Activated CD4-positive, alpha-beta T cell treated with anti-CD3 and anti-CD28 coated beads for 36 hours (primary cell): Measurements from ENCODE around the gene BRCA2. TPM values are rescaled to one million over a fixed set of nuclear protein-coding genes. Genes with fewer than 3 reads are reported as not detected.

Experiments used
- ATAC-seq: fragments of 200-7000 bp; cut with Tn5 transposase; one replicate; pipeline ENCODE4 v1.10.0; 2021; ENCODE audit warnings: mild to moderate bottlenecking, moderate library complexity
- CTCF ChIA-PET: fragments of 350-600 bp; sonication (Branson Sonifier 250); formaldehyde crosslinking; loops from one replicate; lab custom pipeline; 2021; ENCODE audit warnings: antibody characterized with exemption; lab: Charles Lee
- POLR2A ChIA-PET: fragments of 350-600 bp; sonication (Branson Sonifier 250); formaldehyde crosslinking; loops from one replicate; lab custom pipeline; 2021; ENCODE audit warnings: antibody characterized with exemption, inconsistent platforms; lab: Charles Lee
- DNase-seq: peaks from one replicate; pipeline ENCODE4 v3.0.0-alpha.2; 2020
- H3K27ac Mint-ChIP-seq: one replicate; pipeline ENCODE4 v1.8.0; 2021; ENCODE audit warnings: mixed read lengths
- H3K27me3 Mint-ChIP-seq: one replicate; pipeline ENCODE4 v1.8.0; 2021; ENCODE audit warnings: mixed read lengths
- H3K36me3 Mint-ChIP-seq: one replicate; pipeline ENCODE4 v1.8.0; 2021; ENCODE audit warnings: low read depth, mixed read lengths
- H3K4me1 Mint-ChIP-seq: one replicate; pipeline ENCODE4 v1.8.0; 2021; ENCODE audit warnings: mixed read lengths
- H3K4me3 Mint-ChIP-seq: one replicate; pipeline ENCODE4 v1.8.0; 2021; ENCODE audit warnings: mild to moderate bottlenecking, moderate library complexity, mixed read lengths
- H3K9me3 Mint-ChIP-seq: one replicate; pipeline ENCODE4 v1.8.0; 2021; ENCODE audit warnings: low read depth, mixed read lengths
- intact Hi-C, 2 experiments: fragments of 100-400 bp; cut with DNase I in 1 of 2; cut with micrococcal nuclease in 1 of 2; formaldehyde crosslinking; loops; one replicate each; pipeline versions ENCODE4 v1.14.2 to v1.15.1; 2022 to 2024; cut with DNase I, micrococcal nuclease
- total RNA-seq, 2 experiments: library from RNA; stranded (reverse); gene quantifications; one replicate each; pipeline ENCODE4 v1.2.3, GENCODE V29; 2021

Gene BRCA2
- total RNA-seq, 2 experiments from 2014 or later: 34.1 to 49.0 TPM

DNA sequence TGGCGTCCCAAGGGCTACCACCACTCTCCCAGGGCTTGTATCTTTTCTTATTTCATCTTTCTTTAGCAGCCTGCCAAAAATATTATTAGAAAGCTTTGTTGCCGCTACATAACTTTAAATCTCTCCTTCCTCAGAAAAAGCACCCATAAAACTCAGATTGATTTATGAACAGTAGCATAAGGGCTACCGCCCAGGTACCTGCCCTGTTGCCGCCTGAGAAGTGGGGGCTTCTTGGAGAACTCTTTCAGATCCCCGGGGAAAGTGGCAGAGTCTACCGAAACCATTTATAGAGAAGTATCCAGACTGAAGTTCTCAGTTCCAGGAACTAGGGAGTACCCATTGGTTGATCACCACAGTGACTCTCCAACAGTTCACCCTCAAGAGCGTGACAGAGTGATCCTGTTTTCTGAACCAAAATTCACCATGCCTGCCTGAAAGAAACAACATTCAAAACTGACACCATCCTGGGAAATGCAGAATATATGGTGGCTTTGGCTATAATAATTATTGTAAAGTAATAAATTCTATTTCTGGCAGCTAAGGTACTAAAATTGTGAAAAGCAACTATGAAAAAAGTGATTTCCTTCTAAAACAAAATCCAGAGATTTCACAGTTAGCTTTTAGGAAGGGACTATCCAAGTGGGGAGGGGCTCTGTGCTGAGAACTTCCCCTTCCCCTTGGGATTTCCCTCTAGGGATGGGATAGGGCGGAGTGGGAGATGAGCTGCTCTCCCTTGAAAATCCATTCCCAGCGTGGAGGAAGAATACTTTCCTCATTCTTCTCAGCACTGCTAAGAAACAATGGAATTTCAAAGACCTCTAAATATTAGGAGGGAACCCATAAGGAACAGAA is 113.5 kb downstream of the BRCA2 start:
- peaks cover 28% of the 10 kb centered on the region for H3K4me1 Mint-ChIP-seq
- intact Hi-C loops: loop anchor here in 1 of 2 experiments (1.0 to 5.0 kb wide), 7 partner anchors 109 to 1267 kb away; partner anchors contain the start of genes BRCA2, FRY, HSPH1 and N4BP2L2
- DNase-seq: no peak
- H3K27me3 Mint-ChIP-seq: no peaks in the 10 kb centered on the region
- CTCF ChIA-PET: interaction anchor here (0.5 to 1.4 kb wide), 8 partner anchors 9 to 1114 kb away, joined by 3 to 5 read pairs (median 3); partner anchors contain the start of gene PDS5B
- peaks cover 24% of the 10 kb centered on the region for H3K36me3 Mint-ChIP-seq
- no peaks in the 10 kb centered on the region for H3K9me3 Mint-ChIP-seq
- POLR2A ChIA-PET: interaction anchor here (0.7 to 2.5 kb wide), 5 partner anchors 19 to 157 kb away, joined by 4 to 11 read pairs (median 5); partner anchors contain the start of genes BRCA2, N4BP2L2, PDS5B and ZAR1L
- ATAC-seq: no peak
- H3K4me3 Mint-ChIP-seq: peak overlapping the region; percentile 86
- H3K27ac Mint-ChIP-seq: peak overlapping the region; percentile 90

DNA sequence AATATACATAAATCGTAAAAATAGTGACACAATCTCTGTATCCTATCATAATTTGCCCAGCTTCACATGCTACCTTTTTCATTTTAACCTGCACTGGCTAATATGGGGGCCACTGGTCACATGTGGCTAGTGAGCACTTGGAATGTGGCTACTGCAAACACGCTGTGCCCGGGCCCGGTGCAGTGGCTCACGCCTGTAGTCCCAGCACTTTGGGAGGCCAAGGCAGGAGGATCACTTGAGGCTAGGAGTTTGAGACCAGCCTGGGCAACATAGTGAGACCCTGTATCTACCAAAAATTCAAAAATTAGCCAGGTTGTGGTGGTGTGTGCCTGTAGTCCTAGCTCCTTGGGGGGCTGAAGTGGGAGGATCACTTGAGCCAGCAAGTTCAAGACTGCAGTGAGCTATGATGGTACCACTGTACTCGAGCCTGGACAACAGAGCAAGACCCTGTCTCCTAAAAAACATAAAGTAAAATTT is 114.2 kb downstream of the BRCA2 start:
- H3K4me3 Mint-ChIP-seq: no peak overlapping the region
- ATAC-seq (no peak), DNase-seq (no peak)
- CTCF ChIA-PET: interaction anchor here (0.5 to 1.4 kb wide), 5 partner anchors 10 to 1113 kb away, joined by 3 to 5 read pairs (median 3); partner anchors contain the start of gene PDS5B
- H3K27ac Mint-ChIP-seq: peak overlapping the region; percentile 90
- H3K27me3 Mint-ChIP-seq: no peaks in the 10 kb centered on the region
- H3K4me1 Mint-ChIP-seq: peaks cover 22% of the 10 kb centered on the region
- no peaks in the 10 kb centered on the region for H3K9me3 Mint-ChIP-seq
- H3K36me3 Mint-ChIP-seq: peaks cover 18% of the 10 kb centered on the region
- intact Hi-C loops: loop anchor here in 1 of 2 experiments (5.0 kb wide), 4 partner anchors 157 to 1267 kb away; partner anchors contain the start of genes FRY and HSPH1
- POLR2A ChIA-PET: no interaction called here

DNA sequence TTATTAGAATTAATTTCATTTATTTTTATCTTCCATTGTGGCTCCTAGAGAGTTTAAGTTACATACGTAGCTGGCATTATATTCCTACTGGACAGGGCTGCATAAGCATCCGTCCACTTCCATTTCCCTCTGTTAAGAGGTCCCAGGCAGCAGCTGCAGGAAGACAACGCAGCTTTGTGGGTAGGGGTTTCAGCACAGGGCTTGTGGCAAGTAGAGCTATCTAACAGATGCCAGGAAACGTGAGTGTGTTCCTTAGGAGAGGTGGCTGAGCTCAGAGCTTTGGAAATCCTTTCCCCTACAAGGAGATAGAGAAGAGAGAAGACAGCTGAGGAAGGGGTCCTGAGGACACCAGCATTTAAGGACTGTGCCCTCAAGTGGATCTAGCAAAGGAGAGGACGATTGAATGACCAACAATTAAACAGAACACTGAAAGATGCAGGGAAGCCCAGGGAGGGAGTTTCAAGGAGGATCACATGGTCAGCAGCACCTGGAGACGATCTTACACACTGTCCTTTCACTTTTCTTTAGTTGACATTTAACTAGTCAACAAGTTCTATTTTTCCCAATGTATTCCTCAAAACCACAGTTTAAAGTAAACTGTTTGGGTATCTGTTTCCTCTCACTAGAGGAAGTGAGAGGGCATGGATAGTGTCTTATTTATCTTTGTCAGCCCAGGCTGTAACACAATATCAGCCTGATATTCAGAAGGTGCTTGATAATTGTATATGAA is 114.9 kb downstream of the BRCA2 start:
- no peaks in the 10 kb centered on the region for H3K27me3 Mint-ChIP-seq
- no peak overlapping the region for H3K4me3 Mint-ChIP-seq
- H3K9me3 Mint-ChIP-seq: no peaks in the 10 kb centered on the region
- ChIA-PET POLR2A (no interaction called here), CTCF (interaction anchor here (0.5 to 1.4 kb wide), 3 partner anchors 10 to 1113 kb away, joined by 3 to 5 read pairs (median 4); no protein-coding TSS in a partner anchor)
- intact Hi-C loops: no loop called here
- peak overlapping the region; percentile 4 for H3K27ac Mint-ChIP-seq
- H3K36me3 Mint-ChIP-seq: peaks cover 16% of the 10 kb centered on the region
- no peak for ATAC-seq
- peaks cover 19% of the 10 kb centered on the region for H3K4me1 Mint-ChIP-seq
- DNase-seq: no peak

DNA sequence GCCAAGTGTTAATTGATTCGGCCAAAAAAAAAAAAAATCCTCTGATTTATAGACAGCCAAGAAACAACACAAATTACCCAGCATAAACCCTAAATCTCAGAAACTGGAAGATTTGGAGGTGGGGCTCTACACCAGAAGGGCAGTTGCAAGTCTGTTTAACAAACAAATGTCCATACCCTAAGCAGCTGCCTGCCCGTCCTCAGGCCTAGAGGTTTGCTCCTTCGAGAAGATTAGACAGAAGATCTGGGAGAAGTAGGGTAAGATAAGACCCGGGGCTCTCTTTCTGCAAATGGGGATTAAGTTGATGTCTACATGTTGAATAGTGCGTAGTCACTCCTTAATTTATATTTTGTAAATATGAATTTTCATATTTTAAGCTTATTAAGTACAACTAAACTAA is 116.1 kb downstream of the BRCA2 start:
- POLR2A ChIA-PET: no interaction called here

DNA sequence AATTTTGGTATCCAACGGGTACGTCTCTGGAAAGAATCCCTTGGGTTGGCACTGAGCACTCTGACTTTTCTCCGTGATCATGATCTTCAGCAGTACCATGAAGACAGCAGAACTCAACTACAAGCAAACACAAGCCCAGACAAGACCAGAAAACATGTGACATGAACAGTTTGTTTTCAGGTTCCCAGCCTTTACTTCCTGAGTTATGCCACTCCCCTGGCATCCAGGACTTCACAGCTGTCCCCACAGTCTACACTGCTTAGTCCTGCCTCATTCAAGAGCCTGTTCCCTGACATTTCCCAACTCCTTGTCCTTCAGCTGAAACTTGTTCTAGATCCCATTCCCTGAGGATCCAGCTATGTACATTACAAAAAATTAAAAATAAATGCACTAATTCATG is 117.5 kb downstream of the BRCA2 start:
- Mint-ChIP-seq H3K27ac (no peak overlapping the region), H3K27me3 (no peaks in the 10 kb centered on the region), H3K4me1 (peaks cover 9% of the 10 kb centered on the region), H3K36me3 (no peaks in the 10 kb centered on the region), H3K4me3 (no peak overlapping the region), H3K9me3 (no peaks in the 10 kb centered on the region)
- ChIA-PET POLR2A (no interaction called here), CTCF (interaction anchor here (0.9 kb wide), 1 partner anchor 10 kb away, joined by 3 read pairs; no protein-coding TSS in a partner anchor)
- intact Hi-C loops: no loop called here
- DNase-seq (no peak), ATAC-seq (no peak)

More for the DNA sequence above, 116.1 kb downstream of the BRCA2 start:
- no peak for DNase-seq
- intact Hi-C loops: no loop called here
- Mint-ChIP-seq H3K27ac (no peak overlapping the region), H3K9me3 (no peaks in the 10 kb centered on the region), H3K4me1 (peaks cover 9% of the 10 kb centered on the region), H3K27me3 (no peaks in the 10 kb centered on the region), H3K4me3 (no peak overlapping the region), H3K36me3 (peaks cover 6% of the 10 kb centered on the region)
- CTCF ChIA-PET: interaction anchor here (1.0 kb wide), 1 partner anchor 220 kb away, joined by 4 read pairs; no protein-coding TSS in a partner anchor
- no peak for ATAC-seq

DNA sequence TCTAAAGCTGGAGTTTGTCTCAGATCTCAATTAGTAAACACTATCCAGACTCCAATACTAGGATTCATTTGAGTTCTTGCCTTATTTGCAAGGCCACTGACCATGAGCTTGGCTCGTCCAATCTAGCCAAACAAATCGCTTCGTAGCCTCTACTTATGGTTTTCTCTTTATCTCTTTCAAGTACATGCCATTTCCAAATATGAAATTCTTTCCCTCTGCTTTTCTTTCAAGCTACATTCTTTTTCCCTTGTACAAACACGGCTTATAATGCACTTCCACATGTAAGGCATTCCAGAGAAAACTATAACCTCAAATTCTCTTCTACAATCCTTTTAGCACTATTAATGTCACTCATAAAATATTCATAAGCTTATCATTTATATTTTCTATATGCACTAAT is 123.6 kb downstream of the BRCA2 start:
- CTCF ChIA-PET: interaction anchor here (0.7 to 1.2 kb wide), 3 partner anchors 10 to 1179 kb away, joined by 3 to 5 read pairs (median 4); no protein-coding TSS in a partner anchor
- ATAC-seq (no peak), DNase-seq (no peak)
- Mint-ChIP-seq H3K36me3 (no peaks in the 10 kb centered on the region), H3K27me3 (no peaks in the 10 kb centered on the region), H3K9me3 (no peaks in the 10 kb centered on the region), H3K4me1 (peaks cover 7% of the 10 kb centered on the region), H3K4me3 (no peak overlapping the region), H3K27ac (no peak overlapping the region)
- intact Hi-C loops: no loop called here
- POLR2A ChIA-PET: no interaction called here

DNA sequence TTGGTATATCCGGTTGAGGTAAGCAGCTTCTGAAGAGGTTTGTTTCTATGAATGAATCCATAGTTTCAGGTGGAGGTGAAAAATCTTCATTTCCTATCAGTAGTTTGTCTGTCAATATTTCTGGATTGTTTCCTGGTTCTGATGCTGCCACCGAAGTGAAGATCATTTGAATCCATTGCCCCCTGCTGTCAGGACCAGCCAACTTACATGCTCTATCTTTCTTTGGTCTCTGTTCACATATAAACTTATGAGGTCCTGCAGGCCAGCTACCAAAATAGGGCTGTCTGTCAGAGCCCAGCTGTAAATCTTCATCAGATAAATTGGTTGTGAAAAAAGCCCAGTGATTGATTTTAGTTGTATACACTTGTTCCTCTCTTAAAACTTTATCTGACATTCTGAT is 127.8 kb downstream of the BRCA2 start:
- ChIA-PET POLR2A (no interaction called here), CTCF (interaction anchor here (0.6 to 1.7 kb wide), 5 partner anchors 10 to 196 kb away, joined by 3 to 5 read pairs (median 3); no protein-coding TSS in a partner anchor)
- ATAC-seq (peak; percentile 53), DNase-seq (peak; percentile 57)
- Mint-ChIP-seq H3K36me3 (no peaks in the 10 kb centered on the region), H3K9me3 (no peaks in the 10 kb centered on the region), H3K27ac (no peak overlapping the region), H3K4me1 (peaks cover 12% of the 10 kb centered on the region), H3K27me3 (no peaks in the 10 kb centered on the region), H3K4me3 (no peak overlapping the region)
- intact Hi-C loops: loop anchor here (5.0 kb wide), 3 partner anchors 61 to 531 kb away; no protein-coding TSS in a partner anchor

DNA sequence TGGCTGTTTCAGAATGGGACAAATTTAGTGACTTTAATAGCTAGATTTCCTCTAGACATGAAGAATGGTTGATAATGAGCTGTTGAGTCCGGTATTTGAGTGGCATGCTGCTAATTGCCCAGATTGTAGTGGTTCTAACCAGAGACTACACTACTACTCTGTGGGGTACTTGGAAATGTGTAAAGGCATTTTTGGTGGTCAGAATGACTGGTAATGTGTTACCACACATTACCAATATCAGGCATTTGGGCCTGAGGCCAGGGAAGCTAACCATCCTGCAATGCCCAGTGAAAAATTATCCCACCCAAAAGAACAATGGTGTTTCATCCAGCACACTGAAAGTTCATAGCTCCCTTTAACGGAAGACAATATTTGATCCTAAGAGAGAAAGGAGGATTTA is 130.2 kb downstream of the BRCA2 start:
- Mint-ChIP-seq H3K9me3 (no peaks in the 10 kb centered on the region), H3K36me3 (no peaks in the 10 kb centered on the region), H3K27ac (no peak overlapping the region), H3K4me3 (no peak overlapping the region), H3K4me1 (peaks cover 21% of the 10 kb centered on the region), H3K27me3 (no peaks in the 10 kb centered on the region)
- intact Hi-C loops: no loop called here
- ChIA-PET POLR2A (no interaction called here), CTCF (interaction anchor here (1.4 to 1.5 kb wide), 2 partner anchors 135 to 224 kb away, joined by 3 read pairs; no protein-coding TSS in a partner anchor)
- ATAC-seq: no peak
- DNase-seq: no peak

DNA sequence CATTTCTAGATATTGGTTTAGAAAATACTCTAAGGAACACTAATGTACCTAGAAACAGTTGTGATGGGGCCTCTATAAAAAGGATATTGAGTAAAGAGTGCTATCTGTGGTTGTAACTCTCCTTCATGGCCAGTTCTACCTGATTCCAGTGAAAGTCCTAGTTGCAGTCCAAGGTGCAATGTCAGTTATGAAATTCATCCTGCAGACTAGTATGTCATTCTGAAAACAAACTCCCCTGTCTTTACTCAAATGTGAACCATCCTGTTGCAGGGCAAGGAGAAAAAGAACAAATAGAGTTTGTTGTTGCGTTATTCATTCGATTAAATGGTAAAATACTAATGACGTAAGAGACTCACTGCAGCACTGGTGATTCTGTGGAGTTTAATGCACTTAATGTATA is 130.9 kb downstream of the BRCA2 start:
- ChIA-PET CTCF (no interaction called here), POLR2A (no interaction called here)
- no peaks in the 10 kb centered on the region for H3K9me3 Mint-ChIP-seq
- H3K4me3 Mint-ChIP-seq: no peak overlapping the region
- H3K36me3 Mint-ChIP-seq: no peaks in the 10 kb centered on the region
- no peak overlapping the region for H3K27ac Mint-ChIP-seq
- no peak for ATAC-seq
- peaks cover 21% of the 10 kb centered on the region for H3K4me1 Mint-ChIP-seq
- no peaks in the 10 kb centered on the region for H3K27me3 Mint-ChIP-seq
- intact Hi-C loops: no loop called here
- DNase-seq: no peak

DNA sequence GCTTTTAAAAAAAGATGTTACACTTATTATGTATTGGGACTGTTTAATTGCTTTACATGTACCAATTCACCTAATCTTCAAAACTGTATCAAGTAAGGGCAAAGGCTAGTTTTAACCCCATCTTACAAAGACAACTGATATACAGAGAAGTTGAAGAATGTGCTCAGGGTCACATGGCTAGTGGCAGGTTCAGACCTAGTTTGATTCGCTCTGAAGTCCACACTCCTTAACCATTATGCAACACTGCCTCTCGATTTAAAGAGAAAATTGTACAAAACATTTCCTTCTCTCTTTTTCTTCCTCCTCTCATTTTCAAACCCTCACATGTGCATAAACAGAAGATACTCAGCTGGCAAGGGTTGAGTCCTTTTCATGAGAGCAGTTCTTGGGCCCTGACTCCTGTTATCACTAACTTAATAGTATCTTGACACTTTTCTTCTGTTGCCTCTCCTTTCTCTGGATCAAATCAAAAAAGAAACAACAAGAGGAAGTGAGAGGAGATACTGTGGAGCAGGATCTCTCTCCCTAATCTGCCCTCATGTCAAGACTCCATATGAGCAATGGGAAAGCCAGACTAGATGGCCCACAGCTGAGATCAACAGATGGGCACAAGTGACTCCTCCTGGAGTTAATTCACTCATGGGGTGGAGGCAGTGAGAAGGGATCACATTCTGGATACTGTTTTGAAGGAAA is 131.6 kb downstream of the BRCA2 start:
- no peaks in the 10 kb centered on the region for H3K9me3 Mint-ChIP-seq
- no peak overlapping the region for H3K4me3 Mint-ChIP-seq
- intact Hi-C loops: no loop called here
- no peaks in the 10 kb centered on the region for H3K27me3 Mint-ChIP-seq
- ChIA-PET POLR2A (no interaction called here), CTCF (no interaction called here)
- no peak overlapping the region for H3K27ac Mint-ChIP-seq
- peaks cover 21% of the 10 kb centered on the region for H3K4me1 Mint-ChIP-seq
- no peak for DNase-seq
- no peak for ATAC-seq
- no peaks in the 10 kb centered on the region for H3K36me3 Mint-ChIP-seq
